Activated CD4-positive, alpha-beta T cell treated with anti-CD3 and anti-CD28 coated beads, Interleukin-2, Interleukin-4, amounts not matched to agents 100 ng/mL and 50 ng/mL, durations not matched to agents 16 hours and 8 hours (primary cell): ENCODE results near the gene IFNG-AS1.

Experiments
- DNase-seq: peaks from one replicate; pipeline ENCODE4 v3.0.0-alpha.2; 2020; ENCODE audit warnings: low spot score

The IFNG-AS1 gene

DNA sequence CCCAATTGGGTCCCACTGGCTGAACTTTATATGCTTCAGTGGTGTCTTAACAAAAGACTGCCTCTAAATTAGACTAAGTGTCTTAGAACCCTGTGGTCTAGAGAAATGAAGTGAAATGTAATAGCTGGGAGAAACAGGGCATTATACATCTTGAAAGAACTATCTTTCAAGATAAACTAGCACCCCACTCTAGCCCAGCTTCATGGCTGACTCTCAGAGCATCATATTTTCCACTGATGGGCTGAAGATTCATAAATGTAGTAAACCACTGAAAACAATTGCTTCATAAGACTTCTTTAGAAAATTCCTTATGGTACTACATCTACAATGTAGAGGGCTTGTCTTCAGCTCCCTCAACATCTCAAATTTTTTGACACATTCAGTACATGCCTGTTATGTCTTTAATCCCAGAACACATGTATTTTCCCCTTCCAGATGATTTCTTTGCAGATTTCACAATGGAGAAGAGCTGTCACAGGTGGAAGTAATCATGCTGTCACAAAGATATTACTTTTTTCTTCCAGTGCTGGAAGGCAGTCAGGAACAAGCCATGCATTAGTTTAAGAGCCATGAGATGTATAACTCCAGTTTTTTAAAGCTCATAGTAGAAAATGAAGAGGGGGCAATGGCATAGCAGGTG is 48.5 kb downstream of the IFNG-AS1 start:
- peak; percentile 40 for DNase-seq

DNA sequence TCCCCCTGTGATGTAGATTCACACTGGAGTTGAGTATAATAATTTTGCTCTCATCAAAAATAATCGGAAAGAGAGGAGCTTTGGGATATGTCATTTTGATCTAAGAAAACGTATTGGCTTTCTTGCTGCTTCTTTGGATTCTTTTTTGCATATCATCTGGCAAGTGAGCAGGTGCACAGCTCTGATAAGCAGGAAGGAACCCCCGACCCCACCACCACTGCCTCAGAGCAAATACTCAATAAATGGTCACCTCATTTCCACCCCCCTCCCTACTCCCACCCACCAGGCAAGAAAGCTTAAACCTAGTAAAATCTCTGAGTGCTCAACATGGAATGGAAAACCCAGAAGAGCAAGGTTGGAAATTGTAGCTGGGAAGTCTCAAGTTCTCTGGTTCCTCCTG is 49.4 kb downstream of the IFNG-AS1 start:
- no peak for DNase-seq

DNA sequence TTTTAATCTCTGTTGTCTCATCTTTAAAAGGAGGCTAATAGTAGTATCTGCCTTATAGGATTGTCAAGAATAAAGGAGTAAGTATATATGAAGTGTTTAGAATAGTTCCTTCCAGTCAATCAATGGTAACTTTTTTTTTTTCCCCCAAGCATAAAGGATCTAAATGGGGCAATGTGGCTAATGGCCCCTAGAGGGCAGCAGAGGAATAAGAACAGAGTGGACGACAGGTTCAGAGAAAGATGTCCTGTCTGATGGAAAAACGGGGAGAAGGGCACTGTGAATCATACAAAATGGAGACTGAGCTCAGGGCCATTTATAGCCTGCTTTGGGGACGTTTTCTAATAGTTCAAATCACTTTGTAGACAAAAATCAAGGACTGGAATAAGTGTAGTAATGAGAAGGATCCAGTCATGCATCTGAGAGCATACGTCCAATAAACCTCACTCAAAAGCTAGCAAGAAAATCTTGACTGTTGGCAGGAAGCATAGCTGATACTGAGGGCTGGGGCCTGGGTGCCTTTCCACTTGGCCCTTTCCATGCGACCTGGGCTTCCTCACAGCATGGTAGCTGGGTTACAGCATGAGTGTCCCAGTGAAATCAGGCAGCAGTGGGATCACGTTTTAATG is 51.3 kb downstream of the IFNG-AS1 start:
- DNase-seq: peak; percentile 86

DNA sequence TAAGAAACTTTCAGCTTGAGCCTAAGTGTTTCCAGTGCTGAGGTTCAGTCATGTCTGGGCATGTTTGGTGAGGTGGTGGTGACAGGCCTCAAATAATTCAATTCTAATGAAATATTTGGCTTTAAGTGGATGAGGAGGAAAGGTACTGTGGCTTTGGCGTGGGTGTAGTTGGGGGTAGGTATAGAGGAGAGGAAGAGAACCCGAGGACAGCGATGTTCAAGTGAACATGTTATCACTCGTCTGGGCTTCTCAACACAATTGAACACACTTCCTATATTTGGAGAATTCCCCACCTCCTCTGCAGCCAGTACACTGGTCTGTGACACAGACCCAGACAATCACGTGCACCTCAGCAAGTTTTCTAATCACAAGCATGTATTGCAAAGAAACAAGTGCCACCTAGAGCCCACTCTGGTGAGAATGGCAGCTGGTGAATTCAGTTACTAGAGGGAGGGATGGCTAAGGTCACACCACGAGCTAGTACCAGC is 53.0 kb downstream of the IFNG-AS1 start:
- peak; percentile 51 for DNase-seq

DNA sequence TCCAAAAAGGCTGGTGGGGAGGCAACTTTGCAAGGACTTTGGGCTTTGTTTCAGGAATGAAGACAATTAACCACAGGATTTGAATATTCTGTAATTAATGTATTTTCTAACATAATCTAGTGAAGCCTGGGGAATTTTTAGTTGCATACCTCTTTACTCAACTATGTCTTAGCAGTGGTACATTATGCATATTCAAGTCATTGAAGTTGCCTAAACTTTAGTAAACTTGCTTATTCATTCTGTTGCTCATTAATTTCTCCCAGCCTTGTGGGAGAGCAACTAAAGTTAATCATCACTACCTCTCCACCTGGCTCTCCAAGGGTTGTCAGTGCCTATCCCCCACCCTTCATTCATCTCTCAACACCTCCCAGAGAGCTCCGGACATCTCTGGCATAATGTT is 54.2 kb downstream of the IFNG-AS1 start:
- no peak for DNase-seq

DNA sequence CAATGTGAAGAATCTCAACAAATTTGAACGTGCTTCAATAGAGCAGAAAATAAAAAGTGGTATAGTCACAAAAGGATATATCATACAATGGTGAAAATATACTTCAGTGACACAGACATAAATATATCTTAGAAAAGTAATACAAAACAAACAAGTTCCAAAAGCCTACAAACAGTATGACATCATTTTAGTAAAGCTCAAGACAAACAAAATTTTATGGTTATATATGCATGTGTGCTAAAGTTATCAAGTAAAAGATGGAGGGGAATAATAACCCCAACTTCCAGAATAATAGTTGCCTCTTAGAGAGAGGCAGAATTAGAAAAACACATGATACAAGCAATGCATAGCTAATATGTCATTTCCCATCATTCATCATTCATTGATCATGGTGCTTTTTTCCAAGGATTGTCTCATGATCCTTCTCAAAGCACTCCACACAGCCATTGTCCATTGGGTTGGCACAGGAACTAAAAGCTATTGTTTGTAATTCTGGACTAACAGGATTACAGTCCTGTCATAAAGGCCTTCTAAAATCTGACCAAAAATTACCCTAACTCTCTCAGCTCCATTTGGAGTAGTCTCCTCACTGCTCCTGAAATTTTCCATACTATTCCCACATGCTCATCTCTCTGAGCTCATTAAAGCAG is 59.5 kb downstream of the IFNG-AS1 start:
- DNase-seq: no peak

DNA sequence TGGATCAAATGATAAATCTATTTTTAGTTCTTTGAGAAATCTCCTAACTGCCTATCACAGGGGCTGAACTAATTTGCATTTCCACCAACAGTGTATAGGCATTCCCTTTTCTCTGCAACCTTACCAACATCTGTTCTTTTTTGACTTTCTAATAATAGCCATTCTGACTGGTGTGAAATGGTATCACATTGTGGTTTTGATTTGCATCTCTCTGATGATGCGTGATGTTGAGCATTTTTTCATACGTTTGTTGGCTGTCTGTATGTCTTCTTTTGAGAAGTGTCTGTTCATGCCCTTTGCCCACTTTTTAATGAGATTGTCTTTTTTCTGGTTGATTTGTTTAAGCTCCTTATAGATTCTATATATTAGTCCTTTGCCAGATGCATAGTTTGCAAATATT is 67.1 kb downstream of the IFNG-AS1 start:
- DNase-seq: no peak

DNA sequence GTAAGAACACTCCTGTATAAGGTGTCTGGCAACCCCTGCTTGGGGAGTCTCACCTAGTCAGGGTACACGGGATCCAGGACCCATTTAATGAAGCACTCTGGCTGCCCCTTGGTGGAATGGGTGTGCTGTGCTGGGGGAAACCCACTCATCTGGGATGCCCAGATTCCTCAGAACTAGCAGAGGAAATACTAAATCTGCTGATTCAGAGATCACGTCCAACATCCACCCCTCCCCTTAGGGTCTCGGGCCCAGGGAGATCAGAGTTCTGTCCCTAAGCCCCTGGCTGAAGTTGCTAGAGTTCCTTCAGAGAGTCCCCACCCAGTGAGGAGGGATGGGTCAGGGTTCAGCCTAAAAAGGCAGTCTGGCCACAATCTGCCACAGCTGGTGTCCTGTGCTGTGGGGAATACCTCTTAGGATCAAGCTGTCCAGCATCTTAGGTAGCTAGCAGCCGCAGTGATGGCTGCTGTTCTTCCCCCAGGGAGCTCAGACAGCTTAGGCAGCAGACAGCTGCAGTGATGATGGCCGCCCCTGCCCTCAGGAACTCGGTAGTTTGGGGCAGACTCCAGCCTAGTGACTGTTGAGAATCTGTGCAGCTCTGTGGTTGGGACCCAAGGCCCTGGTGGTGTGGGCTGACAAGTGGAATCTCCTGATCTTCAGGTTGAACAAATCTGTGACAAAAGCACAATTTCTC is 74.8 kb downstream of the IFNG-AS1 start:
- DNase-seq: no peak

DNA sequence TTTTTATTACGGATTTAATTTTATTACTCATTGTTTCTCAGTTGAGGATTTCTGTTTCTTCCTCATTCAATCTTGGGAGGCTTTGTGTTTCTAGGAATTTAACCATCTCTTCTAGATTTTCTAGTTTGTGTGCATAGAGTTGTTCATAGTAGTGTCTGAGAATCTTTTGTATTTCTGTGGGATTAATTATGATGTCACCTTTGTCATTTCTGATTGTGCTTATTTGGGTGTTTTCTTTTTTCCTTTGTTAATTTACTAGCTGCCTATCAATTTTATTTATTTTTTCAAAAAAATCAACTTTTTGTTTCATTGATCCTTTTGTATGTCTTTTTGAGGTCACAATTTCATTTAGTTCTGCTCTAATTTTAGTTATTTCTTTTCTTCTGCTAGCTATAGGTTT is 75.9 kb downstream of the IFNG-AS1 start:
- DNase-seq: no peak

DNA sequence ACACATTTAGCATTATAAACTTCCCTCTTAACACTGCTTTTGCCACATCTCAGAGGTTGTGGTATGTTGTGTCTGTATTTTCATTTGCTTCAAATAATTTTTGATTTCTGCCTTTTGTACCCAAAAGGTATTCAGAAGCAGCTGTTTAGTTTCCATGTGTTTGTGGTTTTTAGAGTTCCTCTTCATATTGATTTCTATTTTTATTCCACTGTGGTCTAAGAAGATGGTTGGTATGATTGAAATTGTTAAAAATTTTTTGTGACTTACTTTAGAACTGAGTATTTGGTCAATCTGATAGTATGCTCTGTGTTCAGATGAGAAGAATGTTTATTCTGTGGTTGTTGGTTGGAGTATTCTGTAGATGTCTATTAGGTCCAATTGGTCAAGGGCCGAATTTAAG is 76.4 kb downstream of the IFNG-AS1 start:
- no peak for DNase-seq

DNA sequence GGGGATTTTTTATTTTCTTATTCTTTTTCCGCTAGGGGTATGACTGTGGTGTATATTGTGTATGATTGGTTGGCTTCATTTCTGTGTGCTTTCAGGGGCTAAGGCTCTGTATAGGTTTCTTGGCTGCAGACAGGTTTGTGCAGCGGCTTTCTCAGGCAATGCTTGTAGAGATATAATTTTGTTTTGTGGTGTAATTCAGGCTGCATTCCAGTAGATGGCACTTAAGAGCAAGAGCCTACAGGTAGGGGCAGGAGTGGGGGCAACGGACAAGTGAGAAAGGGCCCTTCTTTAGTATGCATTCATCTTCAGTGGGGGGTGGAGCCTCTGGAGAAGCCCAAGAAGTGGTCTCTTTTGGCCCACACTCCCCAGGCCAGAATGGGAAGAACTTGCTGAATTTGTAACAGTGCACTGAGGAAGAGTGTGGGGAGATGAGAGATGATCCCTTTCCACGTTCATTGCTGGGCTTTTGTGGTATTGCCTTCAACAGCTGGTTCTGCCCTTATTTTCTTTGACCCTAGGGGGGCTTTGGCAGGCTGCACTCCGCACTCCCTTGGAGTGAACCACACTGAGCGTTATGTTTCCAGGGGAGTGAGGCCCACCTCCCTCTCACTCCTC is 78.6 kb downstream of the IFNG-AS1 start:
- no peak for DNase-seq

DNA sequence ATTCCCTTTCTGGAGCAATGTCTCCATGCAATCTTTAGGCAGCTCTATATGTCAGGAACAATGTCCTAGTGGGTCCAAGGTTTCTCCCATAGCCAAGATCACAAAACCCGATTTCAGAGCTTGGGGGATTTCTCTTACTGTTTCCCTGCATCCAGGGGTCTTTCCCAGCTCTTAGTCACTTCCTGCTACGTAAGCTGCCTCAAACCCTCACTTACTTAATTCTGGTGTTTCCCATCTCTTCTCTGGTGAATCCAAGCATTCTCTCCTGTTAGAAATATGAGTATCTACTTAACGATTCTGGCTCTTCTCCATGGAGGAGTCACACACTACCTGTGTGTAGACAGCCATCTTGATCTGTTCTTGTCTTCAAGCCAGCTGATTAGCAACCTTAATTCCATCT is 80.0 kb downstream of the IFNG-AS1 start:
- DNase-seq: no peak
